Measurements from ENCODE around the gene LGALS14.

The LGALS14 gene

GRCh38 chr19:39752795-39753194, 48.5 kb downstream of the LGALS14 start:
- Histone ChIP-seq H3K9me3 (ENCODE audit: insufficient read depth, low read depth, low read length) (no peaks in the 10 kb centered on the region), H3K4me3 (ENCODE audit: low read length) (no peak overlapping the region), H3K27me3 (ENCODE audit: insufficient read depth, low read length) (peaks cover 31% of the 10 kb centered on the region), H3K27ac (ENCODE audit: low read length) (no peak overlapping the region), H3K9ac (ENCODE audit: low read depth, low read length) (no peak overlapping the region), H3K4me1 (ENCODE audit: insufficient read depth, low read length) (no peaks in the 10 kb centered on the region), H3K36me3 (ENCODE audit: insufficient read depth, low read depth, low read length) (no peaks in the 10 kb centered on the region)

GRCh38 chr19:39754544-39754943, 50.3 kb downstream of the LGALS14 start:
- no peak overlapping the region for H3K9ac ChIP-seq (ENCODE audit: low read depth, low read length)
- no peak overlapping the region for H3K27ac ChIP-seq (ENCODE audit: low read length)
- H3K4me1 ChIP-seq (ENCODE audit: insufficient read depth, low read length): no peaks in the 10 kb centered on the region
- H3K36me3 ChIP-seq (ENCODE audit: insufficient read depth, low read depth, low read length): no peaks in the 10 kb centered on the region
- no peaks in the 10 kb centered on the region for H3K9me3 ChIP-seq (ENCODE audit: insufficient read depth, low read depth, low read length)
- peaks cover 35% of the 10 kb centered on the region for H3K27me3 ChIP-seq (ENCODE audit: insufficient read depth, low read length)
- H3K4me3 ChIP-seq (ENCODE audit: low read length): no peak overlapping the region

- H3K27me3 ChIP-seq (ENCODE audit: insufficient read depth, low read length): peaks cover 35% of the 10 kb centered on the region
- no peak overlapping the region for H3K4me3 ChIP-seq (ENCODE audit: low read length)
- H3K4me1 ChIP-seq (ENCODE audit: insufficient read depth, low read length): no peaks in the 10 kb centered on the region; the same call in 1 of the 2 replicates
- H3K27ac ChIP-seq (ENCODE audit: low read length): no peak overlapping the region
- no peaks in the 10 kb centered on the region for H3K9me3 ChIP-seq (ENCODE audit: insufficient read depth, low read depth, low read length)
- no peak overlapping the region for H3K9ac ChIP-seq (ENCODE audit: low read depth, low read length)
- H3K36me3 ChIP-seq (ENCODE audit: insufficient read depth, low read depth, low read length): no peaks in the 10 kb centered on the region
These were observed 50.7 kb downstream of the LGALS14 start for GRCh38 chr19:39754971-39755370.
